Hepatocyte (in vitro differentiated cells): ENCODE measurements around the gene OSBPL10. TPM values are rescaled to one million over a fixed set of nuclear protein-coding genes. Genes with fewer than 3 reads are reported as not detected.

Source experiments
- DNase-seq: peaks from one replicate; pipeline ENCODE4 v3.0.0-alpha.2; 2016; ENCODE audit warnings: low spot score
- H2AFZ ChIP-seq: fragments of 200-600 bp; sonication (generic); 2 replicates; pipeline ENCODE4 v1.6.0; 2016; ENCODE audit warnings: antibody characterized with exemption, mild to moderate bottlenecking
- H3K27ac ChIP-seq: fragments of 200-600 bp; sonication (generic); 2 replicates; pipeline ENCODE4 v1.5.1; 2016; ENCODE audit warnings: mild to moderate bottlenecking
- H3K27me3 ChIP-seq: fragments of 200-600 bp; sonication (generic); 2 replicates; pipeline ENCODE4 v1.6.1; 2016
- H3K36me3 ChIP-seq: fragments of 200-600 bp; sonication (generic); replicated peaks from 2 replicates; pipeline ENCODE4 v1.5.1; 2016; ENCODE audit warnings: low read depth; ENCODE audit not compliant: insufficient read depth
- H3K4me1 ChIP-seq: fragments of 200-600 bp; sonication (generic); 2 replicates; pipeline ENCODE4 v1.5.1; 2016; ENCODE audit warnings: mild to moderate bottlenecking, moderate library complexity; ENCODE audit not compliant: insufficient read depth
- H3K4me2 ChIP-seq: fragments of 200-600 bp; sonication (generic); 2 replicates; pipeline ENCODE4 v1.6.0; 2016
- H3K4me3 ChIP-seq: fragments of 200-600 bp; sonication (generic); 2 replicates; pipeline ENCODE4 v1.5.1; 2016; ENCODE audit warnings: mild to moderate bottlenecking
- H3K79me2 ChIP-seq: fragments of 200-600 bp; sonication (generic); 2 replicates; pipeline ENCODE4 v1.6.0; 2017; ENCODE audit warnings: mild to moderate bottlenecking
- H3K9me2 ChIP-seq: fragments of 200-600 bp; sonication (generic); replicated peaks from 2 replicates; pipeline ENCODE4 v1.6.0; 2017; ENCODE audit warnings: mild to moderate bottlenecking; ENCODE audit not compliant: insufficient read depth
- H3K9me3 ChIP-seq: fragments of 200-600 bp; sonication (generic); 2 replicates; pipeline ENCODE4 v1.5.1; 2016; ENCODE audit warnings: low read depth, mild to moderate bottlenecking
- H4K20me1 ChIP-seq: fragments of 200-600 bp; sonication (generic); 2 replicates; pipeline ENCODE4 v1.6.0; 2016; ENCODE audit warnings: mild to moderate bottlenecking; ENCODE audit not compliant: insufficient read depth, poor library complexity, severe bottlenecking
- CTCF ChIP-seq: fragments of 200-600 bp; sonication (generic); IDR thresholded peaks from 2 replicates; pipeline ENCODE4 v1.5.1; 2016; ENCODE audit warnings: antibody characterized with exemption, mild to moderate bottlenecking; ENCODE audit not compliant: poor library complexity
- EZH2 ChIP-seq: fragments of 200-600 bp; sonication (generic); IDR thresholded peaks from 2 replicates; pipeline ENCODE4 v1.6.1; 2016; ENCODE audit warnings: antibody characterized with exemption, mild to moderate bottlenecking, borderline replicate concordance
- EZH2phosphoT487 ChIP-seq: fragments of 200-600 bp; sonication (generic); IDR thresholded peaks from one replicate; pipeline ENCODE4 v1.6.1; 2018; ENCODE audit warnings: antibody characterized with exemption, mild to moderate bottlenecking, low read depth, moderate library complexity; ENCODE audit not compliant: unreplicated experiment, severe bottlenecking
- WGBS: methylation state at CpG from one replicate; pipeline ENCODE4 v1.1.6; 2016; ENCODE audit warnings: low lambda C conversion rate; ENCODE audit errors: missing lambda C conversion rate; 5-methylcytosine and 5-hydroxymethylcytosine counted together
- polyA plus RNA-seq: library from polyadenylated mRNA; unstranded; fragments of >200 nt; fragmentation: Nextera tagmentation; extraction: Ambion mirVana; gene quantifications from 2 replicates; pipeline ENCODE4 v1.2.1, GENCODE V29; 2016
- total RNA-seq: library from RNA; depleted of rRNA; stranded (reverse); fragments of >200 nt; gene quantifications from 2 replicates; pipeline ENCODE4 v1.2.3, GENCODE V29; 2014

The OSBPL10 gene
- total and polyA plus RNA-seq, 2 experiments from 2014 or later, result 18.2 to 32.8 TPM

- Histone ChIP-seq H3K4me1 (no peaks in the 10 kb centered on the region), H3K4me3 (no peak overlapping the region), H3K27ac (no peak overlapping the region), H3K9me2 (no peaks in the 10 kb centered on the region), H3K27me3 (no peaks in the 10 kb centered on the region), H4K20me1 (no peaks in the 10 kb centered on the region), H3K4me2 (no peak overlapping the region), H3K9me3 (no peaks in the 10 kb centered on the region), H3K36me3 (peaks cover 3% of the 10 kb centered on the region), H2AFZ (no peak overlapping the region), H3K79me2 (no peaks in the 10 kb centered on the region)
- DNase-seq, result no peak
- 98% methylated on average over 5 of the region's 5 CpGs for WGBS
- TF ChIP-seq EZH2 (no peak), CTCF (no peak), EZH2phosphoT487 (no peak)
Observed at GRCh38 chr3:31661993-31662670, 318.9 kb downstream of the OSBPL10 start.

GRCh38 chr3:31661286-31661685, 319.8 kb downstream of the OSBPL10 start:
- H3K36me3 ChIP-seq, result peaks cover 3% of the 10 kb centered on the region
- H3K9me2 ChIP-seq, result no peaks in the 10 kb centered on the region
- H2AFZ ChIP-seq, result no peak overlapping the region
- no peak overlapping the region for H3K27ac ChIP-seq
- no peak for DNase-seq
- no peaks in the 10 kb centered on the region for H4K20me1 ChIP-seq
- H3K4me3 ChIP-seq, result no peak overlapping the region
- WGBS, result 75% methylated on average over 5 of the region's 5 CpGs
- H3K4me1 ChIP-seq, result no peaks in the 10 kb centered on the region
- no peak for TF ChIP-seq CTCF
- no peak for TF ChIP-seq EZH2phosphoT487
- TF ChIP-seq EZH2, result no peak
- H3K79me2 ChIP-seq, result no peaks in the 10 kb centered on the region
- H3K9me3 ChIP-seq, result peaks cover under 1% of the 10 kb centered on the region
- no peaks in the 10 kb centered on the region for H3K27me3 ChIP-seq
- no peak overlapping the region for H3K4me2 ChIP-seq

- H3K4me1 ChIP-seq, result no peaks in the 10 kb centered on the region
- no peak overlapping the region for H3K4me2 ChIP-seq
- no peaks in the 10 kb centered on the region for H3K9me2 ChIP-seq
- no peaks in the 10 kb centered on the region for H3K27me3 ChIP-seq
- TF ChIP-seq EZH2phosphoT487, result no peak
- peaks cover 3% of the 10 kb centered on the region for H3K36me3 ChIP-seq
- peaks cover 10% of the 10 kb centered on the region for H3K9me3 ChIP-seq
- H4K20me1 ChIP-seq, result no peaks in the 10 kb centered on the region
- H3K79me2 ChIP-seq, result no peaks in the 10 kb centered on the region
- H3K27ac ChIP-seq, result no peak overlapping the region
- no peak for DNase-seq
- no peak overlapping the region for H3K4me3 ChIP-seq
- no peak overlapping the region for H2AFZ ChIP-seq
Observed at GRCh38 chr3:31659246-31659645, 321.8 kb downstream of the OSBPL10 start.

- DNase-seq, result no peak
- Histone ChIP-seq H3K27ac (no peak overlapping the region), H3K4me3 (no peak overlapping the region), H3K4me2 (no peak overlapping the region), H4K20me1 (no peaks in the 10 kb centered on the region), H3K4me1 (no peaks in the 10 kb centered on the region), H3K9me2 (no peaks in the 10 kb centered on the region), H3K36me3 (peaks cover 4% of the 10 kb centered on the region), H3K27me3 (no peaks in the 10 kb centered on the region), H3K9me3 (peaks cover 40% of the 10 kb centered on the region), H2AFZ (no peak overlapping the region), H3K79me2 (no peaks in the 10 kb centered on the region)
- no peak for TF ChIP-seq CTCF
- TF ChIP-seq EZH2, result no peak
- no peak for TF ChIP-seq EZH2phosphoT487
Observed at GRCh38 chr3:31654998-31655397, 326.1 kb downstream of the OSBPL10 start.
